HepG2 (cell line): Measurements from ENCODE around the gene ATAD3C. TPM values are rescaled to one million over a fixed set of nuclear protein-coding genes. Genes with fewer than 3 reads are reported as not detected.

ENCODE experiments used
- ATAD3A ChIP-seq: sonication (generic); formaldehyde crosslinking; IDR thresholded peaks from 2 replicates; pipeline ENCODE4 v1.4.0; 2020; ENCODE audit warnings: missing genetic modification reagents
- FLYWCH1 ChIP-seq: sonication (generic); formaldehyde crosslinking; IDR thresholded peaks from 2 replicates; pipeline ENCODE4 v1.8.1; 2023; ENCODE audit warnings: mild to moderate bottlenecking, missing genetic modification reagents
- HOXA9 ChIP-seq: sonication (generic); formaldehyde crosslinking; IDR thresholded peaks from 2 replicates; pipeline ENCODE4 v1.8.1; 2022; ENCODE audit warnings: missing genetic modification reagents, mild to moderate bottlenecking, moderate library complexity, borderline replicate concordance
- JARID2 ChIP-seq: sonication (generic); formaldehyde crosslinking; IDR thresholded peaks from 2 replicates; pipeline ENCODE4 v1.8.1; 2023; ENCODE audit warnings: missing genetic modification reagents, inconsistent platforms; ENCODE audit not compliant: insufficient replicate concordance
- MYC ChIP-seq: sonication (generic); formaldehyde crosslinking; IDR thresholded peaks from 2 replicates; pipeline ENCODE4 v1.9.0; 2021; ENCODE audit warnings: missing genetic modification reagents, borderline replicate concordance
- NFIB ChIP-seq: sonication (generic); formaldehyde crosslinking; IDR thresholded peaks from 2 replicates; pipeline ENCODE4 v1.9.0; 2021; ENCODE audit warnings: missing genetic modification reagents, mild to moderate bottlenecking, borderline replicate concordance
- ONECUT2 ChIP-seq: sonication (generic); formaldehyde crosslinking; IDR thresholded peaks from 2 replicates; pipeline ENCODE4 v1.4.0; 2020; ENCODE audit warnings: missing genetic modification reagents
- REPIN1 ChIP-seq: sonication (generic); formaldehyde crosslinking; IDR thresholded peaks from 2 replicates; pipeline ENCODE4 v1.8.0; 2022; ENCODE audit warnings: missing genetic modification reagents, low read depth, mild to moderate bottlenecking, borderline replicate concordance
- RORA ChIP-seq: sonication (generic); formaldehyde crosslinking; IDR thresholded peaks from 2 replicates; pipeline ENCODE4 v1.5.0; 2020; ENCODE audit warnings: mild to moderate bottlenecking, missing genetic modification reagents, moderate library complexity
- SKIL ChIP-seq: sonication (generic); formaldehyde crosslinking; IDR thresholded peaks from 2 replicates; pipeline ENCODE4 v1.8.0; 2022; ENCODE audit warnings: missing genetic modification reagents, mild to moderate bottlenecking, moderate library complexity, borderline replicate concordance
- SP5 ChIP-seq: IDR thresholded peaks from 2 replicates; pipeline ENCODE4 v1.6.1; 2016; ENCODE audit warnings: low read depth, borderline replicate concordance
- ZNF143 ChIP-seq: sonication (generic); formaldehyde crosslinking; IDR thresholded peaks from 2 replicates; pipeline ENCODE4 v1.4.0; 2020; ENCODE audit warnings: missing genetic modification reagents
- ZNF230 ChIP-seq: sonication (generic); formaldehyde crosslinking; IDR thresholded peaks from 2 replicates; pipeline ENCODE4 v1.4.0; 2020; ENCODE audit warnings: mild to moderate bottlenecking, missing genetic modification reagents
- ZNF292 ChIP-seq: sonication (generic); formaldehyde crosslinking; IDR thresholded peaks from 2 replicates; pipeline ENCODE4 v1.8.1; 2022; ENCODE audit warnings: mild to moderate bottlenecking, low read depth, missing genetic modification reagents, borderline replicate concordance
- ZNF589 ChIP-seq: sonication (generic); formaldehyde crosslinking; conservative IDR thresholded peaks from 2 replicates; pipeline ENCODE4 v1.8.0; 2022; ENCODE audit warnings: mild to moderate bottlenecking, moderate library complexity, missing genetic modification reagents
- ZNF678 ChIP-seq: sonication (generic); formaldehyde crosslinking; IDR thresholded peaks from 2 replicates; pipeline ENCODE4 v1.4.0; 2020; ENCODE audit warnings: mild to moderate bottlenecking, missing genetic modification reagents
- ZNF879 ChIP-seq: sonication (generic); formaldehyde crosslinking; IDR thresholded peaks from 2 replicates; pipeline ENCODE4 v1.8.1; 2023; ENCODE audit warnings: missing genetic modification reagents
- ZSCAN29 ChIP-seq: sonication (generic); formaldehyde crosslinking; conservative IDR thresholded peaks from 2 replicates; pipeline ENCODE4 v1.4.0; 2020; ENCODE audit warnings: mild to moderate bottlenecking, missing genetic modification reagents
- ZSCAN30 ChIP-seq: sonication (generic); formaldehyde crosslinking; IDR thresholded peaks from 2 replicates; pipeline ENCODE4 v1.5.0; 2020; ENCODE audit warnings: mild to moderate bottlenecking, missing genetic modification reagents
- polyA plus RNA-seq, 8 experiments: library from polyadenylated mRNA; depleted of rRNA in 3 of 8; stranded (reverse) in 7 of 8; unstranded in 1 of 8; fragments of >200 nt; fragmentation: Illumina TruSeq in 4 of 8; extraction: Trizol in 4 of 8; gene quantifications; 2 replicates each; pipeline versions ENCODE4 v1.2.1 to v1.2.3, GENCODE V29; 2011 to 2016; ENCODE audit warnings: low read depth in 4 of 8, missing spikeins in 1 of 8, mixed read lengths in 1 of 8; ENCODE audit not compliant: insufficient read depth in 1 of 8
- total RNA-seq, 5 experiments: library from RNA; depleted of rRNA; stranded (reverse); fragments of >200 nt; fragmentation: Illumina TruSeq; extraction: Trizol; gene quantifications; 2 replicates each; pipeline ENCODE4 v1.2.3, GENCODE V29; 2016; ENCODE audit warnings: low read depth in 1 of 5
- TF ChIP-seq, protein P1 (sequence below): sonication (generic); formaldehyde crosslinking; IDR thresholded peaks from 2 replicates; pipeline ENCODE4 v1.4.0; 2020; ENCODE audit warnings: missing genetic modification reagents, borderline replicate concordance
- TF ChIP-seq, protein P2 (sequence below): sonication (generic); formaldehyde crosslinking; IDR thresholded peaks from 2 replicates; pipeline ENCODE4 v1.4.0; 2020; ENCODE audit warnings: missing genetic modification reagents, borderline replicate concordance
- TF ChIP-seq, protein P3 (sequence below): IDR thresholded peaks from 2 replicates; pipeline ENCODE4 v1.6.1; 2016; ENCODE audit warnings: missing genetic modification reagents, missing compliant biosample characterization

Gene ATAD3C
- total and polyA plus RNA-seq, 2 of the 13 experiments (the other 11 are each of a cell fraction or from before 2014, with no cell fraction given) = 2.4 to 3.2 TPM

DNA sequence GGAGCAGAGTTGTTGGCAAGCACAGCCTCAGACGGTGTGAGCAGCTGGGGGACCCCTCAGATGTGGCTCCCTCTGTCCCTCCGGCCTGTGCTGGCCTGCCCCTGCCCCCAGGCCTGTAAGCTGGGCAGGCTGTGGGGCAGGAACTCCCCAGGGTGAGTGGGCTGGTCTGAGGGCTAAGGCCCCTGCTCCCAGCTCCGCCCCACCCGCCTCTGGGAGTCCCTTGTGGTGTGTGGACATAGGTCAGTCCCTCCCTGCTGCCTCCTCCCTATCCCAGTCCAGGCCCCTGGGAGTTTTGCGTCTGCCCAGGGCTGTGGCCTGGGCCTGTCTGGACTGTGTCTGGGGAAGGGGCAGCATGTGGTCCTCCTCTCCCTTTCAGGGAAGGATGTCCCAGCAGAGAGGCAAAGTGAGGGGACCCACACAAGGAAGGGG, 17.6 kb upstream of the ATAD3C start (continued):
- TF ChIP-seq, protein P1, sequence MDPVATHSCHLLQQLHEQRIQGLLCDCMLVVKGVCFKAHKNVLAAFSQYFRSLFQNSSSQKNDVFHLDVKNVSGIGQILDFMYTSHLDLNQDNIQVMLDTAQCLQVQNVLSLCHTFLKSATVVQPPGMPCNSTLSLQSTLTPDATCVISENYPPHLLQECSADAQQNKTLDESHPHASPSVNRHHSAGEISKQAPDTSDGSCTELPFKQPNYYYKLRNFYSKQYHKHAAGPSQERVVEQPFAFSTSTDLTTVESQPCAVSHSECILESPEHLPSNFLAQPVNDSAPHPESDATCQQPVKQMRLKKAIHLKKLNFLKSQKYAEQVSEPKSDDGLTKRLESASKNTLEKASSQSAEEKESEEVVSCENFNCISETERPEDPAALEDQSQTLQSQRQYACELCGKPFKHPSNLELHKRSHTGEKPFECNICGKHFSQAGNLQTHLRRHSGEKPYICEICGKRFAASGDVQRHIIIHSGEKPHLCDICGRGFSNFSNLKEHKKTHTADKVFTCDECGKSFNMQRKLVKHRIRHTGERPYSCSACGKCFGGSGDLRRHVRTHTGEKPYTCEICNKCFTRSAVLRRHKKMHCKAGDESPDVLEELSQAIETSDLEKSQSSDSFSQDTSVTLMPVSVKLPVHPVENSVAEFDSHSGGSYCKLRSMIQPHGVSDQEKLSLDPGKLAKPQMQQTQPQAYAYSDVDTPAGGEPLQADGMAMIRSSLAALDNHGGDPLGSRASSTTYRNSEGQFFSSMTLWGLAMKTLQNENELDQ (CRISPR knock-in tag) = no peak
- peak; percentile 45; the same call in 1 of the 2 replicates for TF ChIP-seq ZNF292 (CRISPR knock-in tag)
- TF ChIP-seq REPIN1 (CRISPR knock-in tag) = peak; percentile 42; the same call in 1 of the 2 replicates
- TF ChIP-seq ATAD3A = no peak
- TF ChIP-seq JARID2 = no peak
- no peak for TF ChIP-seq ZNF678 (CRISPR knock-in tag)
- TF ChIP-seq, protein P2, sequence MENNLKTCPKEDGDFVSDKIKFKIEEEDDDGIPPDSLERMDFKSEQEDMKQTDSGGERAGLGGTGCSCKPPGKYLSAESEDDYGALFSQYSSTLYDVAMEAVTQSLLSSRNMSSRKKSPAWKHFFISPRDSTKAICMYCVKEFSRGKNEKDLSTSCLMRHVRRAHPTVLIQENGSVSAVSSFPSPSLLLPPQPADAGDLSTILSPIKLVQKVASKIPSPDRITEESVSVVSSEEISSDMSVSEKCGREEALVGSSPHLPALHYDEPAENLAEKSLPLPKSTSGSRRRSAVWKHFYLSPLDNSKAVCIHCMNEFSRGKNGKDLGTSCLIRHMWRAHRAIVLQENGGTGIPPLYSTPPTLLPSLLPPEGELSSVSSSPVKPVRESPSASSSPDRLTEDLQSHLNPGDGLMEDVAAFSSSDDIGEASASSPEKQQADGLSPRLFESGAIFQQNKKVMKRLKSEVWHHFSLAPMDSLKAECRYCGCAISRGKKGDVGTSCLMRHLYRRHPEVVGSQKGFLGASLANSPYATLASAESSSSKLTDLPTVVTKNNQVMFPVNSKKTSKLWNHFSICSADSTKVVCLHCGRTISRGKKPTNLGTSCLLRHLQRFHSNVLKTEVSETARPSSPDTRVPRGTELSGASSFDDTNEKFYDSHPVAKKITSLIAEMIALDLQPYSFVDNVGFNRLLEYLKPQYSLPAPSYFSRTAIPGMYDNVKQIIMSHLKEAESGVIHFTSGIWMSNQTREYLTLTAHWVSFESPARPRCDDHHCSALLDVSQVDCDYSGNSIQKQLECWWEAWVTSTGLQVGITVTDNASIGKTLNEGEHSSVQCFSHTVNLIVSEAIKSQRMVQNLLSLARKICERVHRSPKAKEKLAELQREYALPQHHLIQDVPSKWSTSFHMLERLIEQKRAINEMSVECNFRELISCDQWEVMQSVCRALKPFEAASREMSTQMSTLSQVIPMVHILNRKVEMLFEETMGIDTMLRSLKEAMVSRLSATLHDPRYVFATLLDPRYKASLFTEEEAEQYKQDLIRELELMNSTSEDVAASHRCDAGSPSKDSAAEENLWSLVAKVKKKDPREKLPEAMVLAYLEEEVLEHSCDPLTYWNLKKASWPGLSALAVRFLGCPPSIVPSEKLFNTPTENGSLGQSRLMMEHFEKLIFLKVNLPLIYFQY (CRISPR knock-in tag) = peak; percentile 41; the same call in 1 of the 2 replicates
- TF ChIP-seq ZNF879 (CRISPR knock-in tag) = no peak
- TF ChIP-seq ZNF230 (CRISPR knock-in tag) = no peak
- TF ChIP-seq FLYWCH1 (CRISPR knock-in tag) = no peak
- TF ChIP-seq SP5 = peak; percentile 93
- peak; percentile 84 for TF ChIP-seq MYC (CRISPR knock-in tag)
- TF ChIP-seq ZSCAN30 = no peak
- no peak for TF ChIP-seq RORA (CRISPR knock-in tag)
- no peak for TF ChIP-seq ONECUT2 (CRISPR knock-in tag)
- no peak for TF ChIP-seq NFIB (CRISPR knock-in tag)
- 0 out of 2 replicates have a peak, but pooled peaks have one; percentile 18 for TF ChIP-seq ZSCAN29
- TF ChIP-seq ZNF589 (CRISPR knock-in tag) = no peak
- TF ChIP-seq HOXA9 (CRISPR knock-in tag) = no peak
- TF ChIP-seq, protein P3, sequence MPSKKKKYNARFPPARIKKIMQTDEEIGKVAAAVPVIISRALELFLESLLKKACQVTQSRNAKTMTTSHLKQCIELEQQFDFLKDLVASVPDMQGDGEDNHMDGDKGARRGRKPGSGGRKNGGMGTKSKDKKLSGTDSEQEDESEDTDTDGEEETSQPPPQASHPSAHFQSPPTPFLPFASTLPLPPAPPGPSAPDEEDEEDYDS (CRISPR knock-in tag) = peak; percentile 93
- peak; percentile 59 for TF ChIP-seq ZNF143 (CRISPR knock-in tag)
- peak; percentile 86 for TF ChIP-seq SKIL (CRISPR knock-in tag)
